ENCODE results near the gene PPID. TPM values are rescaled to one million over a fixed set of nuclear protein-coding genes. Genes with fewer than 3 reads are reported as not detected.
"Not testable (repeated sequence)": the region's sequence is repeated elsewhere in the genome, so short reads cannot be mapped to it uniquely, and the experiment has no call there.

Gene PPID
- total RNA-seq, 1 donor from 2014 or later, result 15.0 TPM

GRCh38 chr4:158767451-158767850, 44.3 kb upstream of the PPID start:
- H3K27me3 ChIP-seq, result no peaks in the 10 kb centered on the region
- H3K9me3 ChIP-seq, result no peaks in the 10 kb centered on the region
- intact Hi-C loops (cut with DNase I), result no loop called here
- peaks cover 39% of the 10 kb centered on the region for H3K4me1 ChIP-seq
- no peak overlapping the region for H3K4me3 ChIP-seq
- no peaks in the 10 kb centered on the region for H3K36me3 ChIP-seq
- TF ChIP-seq POLR2A (IDR thresholded peaks at IDR 0.05), result no peak
- TF ChIP-seq POLR2AphosphoS5 (IDR thresholded peaks at IDR 0.05; ENCODE audit: insufficient read depth in 1 of 2, low read depth in 1 of 2), result no peak
- no peak for TF ChIP-seq CTCF (IDR thresholded peaks at IDR 0.05)
- H3K27ac ChIP-seq, result no peak overlapping the region
- DNase-seq (ENCODE audit: extremely low spot score in 2 of 2), result no peak

GRCh38 chr4:158766434-158767044, 43.3 kb upstream of the PPID start:
- H3K4me1 ChIP-seq, result peaks cover 30% of the 10 kb centered on the region
- H3K27me3 ChIP-seq, result no peaks in the 10 kb centered on the region
- H3K4me3 ChIP-seq, result no peak overlapping the region
- no peaks in the 10 kb centered on the region for H3K36me3 ChIP-seq
- TF ChIP-seq POLR2A (IDR thresholded peaks at IDR 0.05) (no peak), CTCF (IDR thresholded peaks at IDR 0.05) (no peak), POLR2AphosphoS5 (IDR thresholded peaks at IDR 0.05; ENCODE audit: insufficient read depth in 1 of 2, low read depth in 1 of 2) (no peak)
- no peak for DNase-seq (ENCODE audit: extremely low spot score in 2 of 2)
- H3K9me3 ChIP-seq, result no peaks in the 10 kb centered on the region
- no peak overlapping the region for H3K27ac ChIP-seq
- intact Hi-C loops (cut with DNase I), result no loop called here

GRCh38 chr4:158763462-158763861, 40.3 kb upstream of the PPID start:
- Histone ChIP-seq H3K27me3 (no peaks in the 10 kb centered on the region), H3K36me3 (no peaks in the 10 kb centered on the region), H3K9me3 (no peaks in the 10 kb centered on the region), H3K27ac (no peak overlapping the region), H3K4me1 (peaks cover 9% of the 10 kb centered on the region), H3K4me3 (no peak overlapping the region)
- no peak for TF ChIP-seq POLR2A (IDR thresholded peaks at IDR 0.05)
- TF ChIP-seq POLR2AphosphoS5 (IDR thresholded peaks at IDR 0.05; ENCODE audit: insufficient read depth in 1 of 2, low read depth in 1 of 2), result no peak
- no peak for TF ChIP-seq CTCF (IDR thresholded peaks at IDR 0.05)
- DNase-seq (ENCODE audit: extremely low spot score in 2 of 2), result no peak
- intact Hi-C loops (cut with DNase I), result no loop called here

GRCh38 chr4:158762553-158762952, 39.4 kb upstream of the PPID start:
- intact Hi-C loops (cut with DNase I), result no loop called here
- Histone ChIP-seq H3K27ac (no peak overlapping the region), H3K4me1 (peaks cover under 1% of the 10 kb centered on the region), H3K9me3 (no peaks in the 10 kb centered on the region), H3K27me3 (no peaks in the 10 kb centered on the region), H3K4me3 (no peak overlapping the region), H3K36me3 (no peaks in the 10 kb centered on the region)
- DNase-seq (ENCODE audit: extremely low spot score in 2 of 2), result no peak
- TF ChIP-seq POLR2AphosphoS5 (IDR thresholded peaks at IDR 0.05; ENCODE audit: insufficient read depth in 1 of 2, low read depth in 1 of 2) (no peak), CTCF (IDR thresholded peaks at IDR 0.05) (no peak), POLR2A (IDR thresholded peaks at IDR 0.05) (no peak)

GRCh38 chr4:158760866-158761265, 37.7 kb upstream of the PPID start:
- Histone ChIP-seq H3K4me1 (no peaks in the 10 kb centered on the region), H3K4me3 (no peak overlapping the region), H3K27me3 (no peaks in the 10 kb centered on the region), H3K9me3 (no peaks in the 10 kb centered on the region), H3K27ac (no peak overlapping the region), H3K36me3 (no peaks in the 10 kb centered on the region)
- intact Hi-C loops (cut with DNase I), result no loop called here
- TF ChIP-seq POLR2AphosphoS5 (IDR thresholded peaks at IDR 0.05; ENCODE audit: insufficient read depth in 1 of 2, low read depth in 1 of 2) (no peak), POLR2A (IDR thresholded peaks at IDR 0.05) (no peak), CTCF (IDR thresholded peaks at IDR 0.05) (no peak)
- no peak for DNase-seq (ENCODE audit: extremely low spot score in 2 of 2)

GRCh38 chr4:158759539-158759938, 36.3 kb upstream of the PPID start:
- DNase-seq (ENCODE audit: extremely low spot score in 2 of 2); H3K4me3 ChIP-seq; H3K9me3 ChIP-seq; H3K4me1 ChIP-seq; intact Hi-C loops (cut with DNase I); H3K27ac ChIP-seq; H3K36me3 ChIP-seq; H3K27me3 ChIP-seq: not testable (repeated sequence)

Data from vagina (tissue), 2 donors.